Measurements from ENCODE around the gene NME3. TPM values are rescaled to one million over a fixed set of nuclear protein-coding genes. Genes with fewer than 3 reads are reported as not detected.
"Not testable (repeated sequence)": the region's sequence is repeated elsewhere in the genome, so short reads cannot be mapped to it uniquely, and the experiment has no call there.

Gene NME3
- total RNA-seq, 1 donor from 2014 or later, result 15.6 TPM

DNA sequence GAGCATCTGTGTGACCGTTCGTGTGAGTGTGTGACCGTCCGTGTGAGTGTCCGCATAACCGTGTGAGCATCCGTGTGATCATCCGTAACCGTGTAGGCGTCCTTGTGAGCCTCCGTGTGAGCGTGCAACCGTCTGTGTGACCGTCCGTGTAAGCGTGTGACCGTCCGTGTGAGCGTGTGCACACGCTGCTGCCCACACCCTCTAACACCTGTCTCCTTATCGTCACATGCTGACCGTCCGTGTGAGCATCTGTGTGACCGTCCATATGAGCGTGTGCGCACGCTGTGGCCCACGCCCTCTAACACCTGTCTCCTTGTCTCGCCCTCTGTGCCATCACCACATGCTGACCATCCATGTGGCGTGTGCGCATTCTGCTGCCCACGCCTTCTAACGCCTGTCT lies 31.1 kb downstream of the NME3 start:
- no peaks in the 10 kb centered on the region for H3K9me3 Mint-ChIP-seq
- no peaks in the 10 kb centered on the region for H3K27me3 Mint-ChIP-seq (ENCODE audit: insufficient read depth, low read depth)
- DNase-seq (ENCODE audit: low spot score), result no peak
- Histone ChIP-seq H3K4me3 (no peak overlapping the region), H3K27ac (no peak overlapping the region), H4K20me1 (ENCODE audit: low read depth) (no peaks in the 10 kb centered on the region), H3K9me3 (ENCODE audit: low read depth) (no peaks in the 10 kb centered on the region), H3K4me2 (no peak overlapping the region), H3K79me2 (ENCODE audit: low read depth) (no peaks in the 10 kb centered on the region), H2AFZ (replicated peaks) (no peak overlapping the region), H3K36me3 (no peaks in the 10 kb centered on the region), H3K4me1 (no peaks in the 10 kb centered on the region), H3F3A (ENCODE audit: low read depth) (peaks cover 49% of the 10 kb centered on the region), H3K9ac (no peak overlapping the region), H3K27me3 (no peaks in the 10 kb centered on the region)
- peaks cover 2% of the 10 kb centered on the region for H3K36me3 Mint-ChIP-seq
- H3K27ac Mint-ChIP-seq, result no peak overlapping the region
- TF ChIP-seq EZH2phosphoT487 (IDR thresholded peaks at IDR 0.05), result no peak
- no peak for TF ChIP-seq EZH2 (IDR thresholded peaks at IDR 0.05)
- TF ChIP-seq, protein P1, sequence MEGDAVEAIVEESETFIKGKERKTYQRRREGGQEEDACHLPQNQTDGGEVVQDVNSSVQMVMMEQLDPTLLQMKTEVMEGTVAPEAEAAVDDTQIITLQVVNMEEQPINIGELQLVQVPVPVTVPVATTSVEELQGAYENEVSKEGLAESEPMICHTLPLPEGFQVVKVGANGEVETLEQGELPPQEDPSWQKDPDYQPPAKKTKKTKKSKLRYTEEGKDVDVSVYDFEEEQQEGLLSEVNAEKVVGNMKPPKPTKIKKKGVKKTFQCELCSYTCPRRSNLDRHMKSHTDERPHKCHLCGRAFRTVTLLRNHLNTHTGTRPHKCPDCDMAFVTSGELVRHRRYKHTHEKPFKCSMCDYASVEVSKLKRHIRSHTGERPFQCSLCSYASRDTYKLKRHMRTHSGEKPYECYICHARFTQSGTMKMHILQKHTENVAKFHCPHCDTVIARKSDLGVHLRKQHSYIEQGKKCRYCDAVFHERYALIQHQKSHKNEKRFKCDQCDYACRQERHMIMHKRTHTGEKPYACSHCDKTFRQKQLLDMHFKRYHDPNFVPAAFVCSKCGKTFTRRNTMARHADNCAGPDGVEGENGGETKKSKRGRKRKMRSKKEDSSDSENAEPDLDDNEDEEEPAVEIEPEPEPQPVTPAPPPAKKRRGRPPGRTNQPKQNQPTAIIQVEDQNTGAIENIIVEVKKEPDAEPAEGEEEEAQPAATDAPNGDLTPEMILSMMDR (IDR thresholded peaks at IDR 0.05), result no peak
- H3K4me3 Mint-ChIP-seq, result no peak overlapping the region
- H3K4me1 Mint-ChIP-seq, result no peaks in the 10 kb centered on the region

- H3F3A ChIP-seq (ENCODE audit: low read depth), result peaks cover 52% of the 10 kb centered on the region
- H3K9me3 ChIP-seq (ENCODE audit: low read depth), result no peaks in the 10 kb centered on the region
Measured at GRCh38 chr16:1734816-1735215, 36.5 kb downstream of the NME3 start.

DNA sequence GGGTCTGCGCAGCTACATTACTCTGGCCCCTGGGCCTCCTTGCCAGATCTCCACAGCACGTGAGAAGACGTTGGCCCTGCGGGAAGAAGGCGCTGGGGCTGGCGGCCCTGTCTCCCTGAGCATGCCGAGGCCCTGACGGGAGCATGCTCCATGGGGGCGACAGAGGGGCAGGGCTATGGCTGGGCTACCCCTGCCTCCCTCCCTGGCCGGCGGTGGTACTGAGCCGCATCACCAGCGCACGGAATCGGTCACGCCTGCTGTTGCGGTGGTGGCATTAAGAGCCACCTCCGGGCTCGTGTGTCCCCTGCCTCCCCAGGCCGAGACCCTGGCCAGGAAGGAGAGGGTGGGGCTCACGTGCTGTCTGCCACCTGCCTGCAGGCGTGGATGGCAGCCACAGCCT lies 37.2 kb downstream of the NME3 start:
- Histone ChIP-seq H3K9me3 (ENCODE audit: low read depth) (no peaks in the 10 kb centered on the region), H3K4me1 (no peaks in the 10 kb centered on the region), H3K27ac (no peak overlapping the region), H3K79me2 (ENCODE audit: low read depth) (no peaks in the 10 kb centered on the region), H3F3A (ENCODE audit: low read depth) (peaks cover 45% of the 10 kb centered on the region), H3K9ac (no peak overlapping the region), H4K20me1 (ENCODE audit: low read depth) (peaks cover 2% of the 10 kb centered on the region), H2AFZ (replicated peaks) (no peak overlapping the region), H3K4me3 (no peak overlapping the region), H3K36me3 (no peaks in the 10 kb centered on the region), H3K4me2 (no peak overlapping the region), H3K27me3 (no peaks in the 10 kb centered on the region)
- H3K4me3 Mint-ChIP-seq, result no peak overlapping the region
- no peak for DNase-seq (ENCODE audit: low spot score)
- no peaks in the 10 kb centered on the region for H3K27me3 Mint-ChIP-seq (ENCODE audit: insufficient read depth, low read depth)
- H3K9me3 Mint-ChIP-seq, result peaks cover 2% of the 10 kb centered on the region
- no peaks in the 10 kb centered on the region for H3K4me1 Mint-ChIP-seq
- peaks cover 4% of the 10 kb centered on the region for H3K36me3 Mint-ChIP-seq
- TF ChIP-seq EZH2phosphoT487 (IDR thresholded peaks at IDR 0.05) (no peak), EZH2 (IDR thresholded peaks at IDR 0.05) (no peak)
- H3K27ac Mint-ChIP-seq, result no peak overlapping the region

More at GRCh38 chr16:1734816-1735215, 36.5 kb downstream of the NME3 start:
- no peak overlapping the region for H3K27ac ChIP-seq
- H3K9ac ChIP-seq, result no peak overlapping the region
- no peak overlapping the region for H3K4me3 ChIP-seq
- Mint-ChIP-seq H3K27me3 (ENCODE audit: insufficient read depth, low read depth) (no peaks in the 10 kb centered on the region), H3K27ac (no peak overlapping the region), H3K4me3 (no peak overlapping the region), H3K4me1 (no peaks in the 10 kb centered on the region), H3K9me3 (peaks cover 2% of the 10 kb centered on the region), H3K36me3 (peaks cover 3% of the 10 kb centered on the region)
- no peaks in the 10 kb centered on the region for H3K79me2 ChIP-seq (ENCODE audit: low read depth)
- H3K4me2 ChIP-seq, result no peak overlapping the region
- H2AFZ ChIP-seq (replicated peaks), result no peak overlapping the region
- H3K36me3 ChIP-seq, result no peaks in the 10 kb centered on the region
- DNase-seq (ENCODE audit: low spot score), result no peak
- H4K20me1 ChIP-seq (ENCODE audit: low read depth), result no peaks in the 10 kb centered on the region
- no peaks in the 10 kb centered on the region for H3K4me1 ChIP-seq
- TF ChIP-seq EZH2 (IDR thresholded peaks at IDR 0.05) (no peak), EZH2phosphoT487 (IDR thresholded peaks at IDR 0.05) (no peak)
- TF ChIP-seq, protein P1 (IDR thresholded peaks at IDR 0.05), result no peak
- H3K27me3 ChIP-seq, result no peaks in the 10 kb centered on the region

- not testable (repeated sequence) for H3K27ac Mint-ChIP-seq; H3K4me1 Mint-ChIP-seq; H3K9me3 Mint-ChIP-seq; H3K27me3 Mint-ChIP-seq (ENCODE audit: insufficient read depth, low read depth); H3K4me1 ChIP-seq; H3K36me3 ChIP-seq; H3K79me2 ChIP-seq (ENCODE audit: low read depth); H3K9ac ChIP-seq; H3K4me3 Mint-ChIP-seq; H3K4me2 ChIP-seq; H3K4me3 ChIP-seq; H3K36me3 Mint-ChIP-seq; H3K27me3 ChIP-seq; H2AFZ ChIP-seq (replicated peaks); H3K27ac ChIP-seq; H3K9me3 ChIP-seq (ENCODE audit: low read depth); DNase-seq (ENCODE audit: low spot score); H4K20me1 ChIP-seq (ENCODE audit: low read depth)
- H3F3A ChIP-seq (ENCODE audit: low read depth), result peaks cover 31% of the 10 kb centered on the region
Measured at GRCh38 chr16:1732551-1732987, 38.8 kb downstream of the NME3 start.

Data from neural progenitor cell (in vitro differentiated cells).